ENCODE results near the gene OR10Z1.

OR10Z1 gene, protein sequence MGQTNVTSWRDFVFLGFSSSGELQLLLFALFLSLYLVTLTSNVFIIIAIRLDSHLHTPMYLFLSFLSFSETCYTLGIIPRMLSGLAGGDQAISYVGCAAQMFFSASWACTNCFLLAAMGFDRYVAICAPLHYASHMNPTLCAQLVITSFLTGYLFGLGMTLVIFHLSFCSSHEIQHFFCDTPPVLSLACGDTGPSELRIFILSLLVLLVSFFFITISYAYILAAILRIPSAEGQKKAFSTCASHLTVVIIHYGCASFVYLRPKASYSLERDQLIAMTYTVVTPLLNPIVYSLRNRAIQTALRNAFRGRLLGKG

DNA sequence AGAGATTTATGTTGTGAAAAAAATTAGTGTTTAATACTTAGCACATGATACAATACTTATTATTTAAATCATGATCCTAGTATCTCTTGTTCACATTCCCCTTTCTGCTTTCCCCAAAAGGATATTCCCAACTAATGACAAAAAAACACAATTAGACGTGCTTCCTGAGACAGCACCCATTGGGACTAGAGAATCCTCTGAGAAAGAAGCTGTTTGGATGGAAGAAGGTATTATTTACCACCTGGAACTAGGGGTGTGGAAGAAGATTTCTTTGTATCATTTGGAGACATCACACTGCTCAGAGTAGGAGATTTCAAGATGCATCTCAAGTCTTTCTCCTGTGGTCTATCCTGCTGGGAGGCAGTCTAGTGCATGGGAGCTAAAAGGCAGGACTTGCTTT is at the start of gene OR10Z1:
OR10Z1 (plus strand) TSS at position 301 of the 400 bp plus-strand sequence. CDS start 1,171 bp downstream, outside the sequence.
- no peak for DNase-seq

DNA sequence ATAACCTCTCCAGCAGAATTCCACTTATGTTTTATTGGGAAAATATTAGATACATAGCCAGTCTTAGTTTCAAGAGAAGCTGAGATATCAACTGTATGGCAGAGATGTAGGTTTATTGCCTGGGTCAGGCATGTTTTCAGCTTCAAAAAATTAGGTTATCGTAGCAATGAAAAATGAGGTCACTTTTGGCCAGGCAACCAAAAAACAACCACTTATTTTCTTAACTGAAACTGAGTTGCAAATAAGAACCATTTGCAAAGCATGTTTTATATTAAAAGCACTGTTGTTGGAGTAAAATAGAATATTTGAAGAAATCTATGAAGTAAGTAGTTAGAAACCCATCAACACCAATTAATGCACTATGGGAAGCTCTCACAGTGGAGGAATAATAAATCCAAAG is 45.4 kb upstream of the OR10Z1 start:
- DNase-seq = no peak

DNA sequence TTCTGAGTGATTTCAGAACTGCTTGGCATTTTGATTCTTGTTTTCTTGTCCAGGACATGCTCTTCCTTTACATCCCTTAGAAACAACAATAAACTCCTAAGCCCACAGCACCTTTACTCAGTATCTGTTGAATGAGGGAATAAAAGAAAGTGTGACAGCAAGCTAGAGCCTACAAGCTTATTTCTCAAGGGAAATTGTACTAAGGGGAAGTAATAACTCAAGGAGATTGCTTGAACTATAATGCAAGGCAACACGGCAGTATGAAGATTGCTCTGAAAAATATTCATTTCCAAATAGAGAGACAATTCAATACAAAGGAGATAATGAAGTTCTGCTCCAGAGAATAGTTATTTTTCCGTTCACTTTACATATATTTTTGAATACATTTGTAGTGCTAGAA is 41.2 kb upstream of the OR10Z1 start:
- DNase-seq = no peak

DNA sequence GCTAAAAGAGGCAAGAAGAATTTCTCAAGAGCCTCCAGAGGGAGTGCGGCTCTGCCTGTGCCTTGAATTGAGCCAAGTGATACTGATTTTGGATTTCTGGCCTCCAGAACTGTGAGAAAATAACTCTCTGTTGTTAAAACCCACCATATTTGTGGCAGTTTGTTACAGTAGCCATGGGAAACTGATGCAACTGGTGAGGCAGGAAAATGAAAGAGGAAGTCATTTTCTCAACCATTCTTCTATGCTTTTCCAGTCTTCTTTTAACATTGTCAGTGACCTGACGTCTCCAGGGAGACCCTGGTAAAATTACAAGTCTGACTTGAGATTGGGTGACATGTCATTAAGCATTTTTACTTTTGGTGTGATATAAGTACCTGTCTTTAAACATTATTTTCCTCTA is 40.5 kb upstream of the OR10Z1 start:
- DNase-seq = no peak

DNA sequence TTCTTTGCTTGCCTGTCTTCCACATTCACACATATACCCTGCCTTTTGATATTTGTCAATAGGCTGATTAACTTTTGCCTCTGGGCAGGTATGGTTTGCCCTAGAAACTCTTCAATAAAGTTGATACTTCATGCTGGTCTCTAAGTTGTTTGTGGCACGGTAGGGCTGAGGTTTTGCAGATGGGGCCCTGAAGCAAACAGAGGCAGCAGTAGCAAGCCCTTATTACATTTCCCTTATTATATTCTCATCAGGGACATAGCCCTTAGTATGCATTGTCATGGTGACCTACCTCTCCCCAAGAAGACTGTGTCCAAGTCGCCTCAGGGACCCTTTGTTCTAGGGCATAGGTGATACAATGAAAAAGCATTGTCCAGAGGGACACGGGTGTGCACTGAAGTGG is 34.6 kb upstream of the OR10Z1 start, which contains the start of gene OR6P1:
OR6P1 (minus strand) TSS at position 101 of the 400 bp plus-strand sequence. CDS start 6,976 bp downstream, outside the sequence.
- no peak for DNase-seq

DNA sequence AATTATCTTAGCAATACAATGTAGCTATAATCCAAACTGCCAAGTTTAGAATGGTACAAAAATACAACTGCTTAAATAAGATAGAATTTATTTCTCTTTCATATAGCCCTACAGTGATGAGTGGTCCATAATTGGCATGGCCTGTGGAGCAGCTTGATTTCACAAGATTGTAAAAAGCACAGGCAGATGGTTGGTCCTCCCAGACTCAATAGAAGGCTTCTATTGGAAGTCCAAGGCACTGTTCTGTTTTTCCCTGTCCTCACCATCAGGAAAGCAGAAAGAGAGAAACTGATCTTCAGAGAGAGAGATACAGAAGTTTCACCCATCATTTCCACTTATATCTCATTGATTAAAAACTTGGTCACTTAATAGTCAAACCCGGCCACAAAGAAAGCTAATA is 32.8 kb upstream of the OR10Z1 start:
- no peak for DNase-seq

DNA sequence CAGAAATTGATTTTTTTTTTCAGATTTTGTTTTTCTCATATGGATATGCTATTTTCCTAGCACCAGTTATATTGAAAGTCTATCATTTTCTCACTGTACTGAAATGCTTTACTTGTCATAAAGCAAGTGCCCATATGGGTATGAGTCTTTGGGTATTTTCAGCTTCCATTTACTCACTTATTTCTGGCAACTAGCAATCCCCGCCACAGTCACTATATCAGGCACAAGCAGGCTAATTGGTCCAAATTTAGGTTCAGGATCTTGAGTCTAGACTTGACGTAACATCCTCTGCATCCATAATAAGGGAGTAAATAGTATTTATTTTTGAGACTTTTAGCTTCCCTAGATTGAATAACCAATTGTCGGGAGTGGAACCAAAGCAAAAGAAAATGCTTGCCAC is 27.5 kb upstream of the OR10Z1 start:
- DNase-seq = no peak

DNA sequence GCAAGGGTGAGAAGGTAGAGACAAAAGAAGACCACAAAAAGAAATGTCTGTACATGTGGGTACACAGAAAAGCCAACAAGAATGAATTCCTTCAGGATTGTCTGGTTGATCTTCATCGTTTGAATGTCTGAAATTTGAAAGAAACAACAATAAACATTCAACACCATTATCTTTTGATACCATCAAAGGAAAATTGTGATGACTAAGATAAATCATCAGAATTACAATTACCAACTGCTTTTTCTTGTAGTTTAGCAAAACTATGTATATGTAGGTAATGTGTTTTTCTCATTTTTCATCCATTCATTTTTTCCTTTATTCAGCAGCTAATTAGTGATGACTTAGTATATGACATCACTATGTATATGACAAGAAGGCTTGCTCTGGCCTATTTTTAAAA is 25.3 kb upstream of the OR10Z1 start, which contains the start of gene OR10X1:
OR10X1 (minus strand) TSS at position 167 of the 400 bp plus-strand sequence; CDS start at position 167, 0 bp downstream.
- DNase-seq = no peak

DNA sequence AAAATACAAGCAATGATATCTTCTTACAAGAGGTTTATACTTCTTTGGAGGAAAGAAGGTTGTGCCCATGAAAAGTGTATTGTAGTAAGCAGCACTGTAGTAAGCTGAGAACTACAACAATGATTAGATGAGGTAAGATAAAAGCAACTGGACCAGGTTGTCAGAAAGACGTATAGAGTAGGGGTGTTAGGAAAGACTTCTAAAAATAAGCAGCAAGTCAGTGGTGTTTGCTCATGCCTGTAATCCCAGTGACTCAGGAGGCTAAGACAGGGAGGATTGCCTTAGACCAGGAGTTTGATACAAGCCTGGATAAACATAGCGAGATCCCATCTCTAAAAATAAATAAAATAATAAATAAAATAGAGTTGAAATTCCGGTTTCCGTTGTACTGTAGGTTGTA is 21.1 kb upstream of the OR10Z1 start:
- DNase-seq = no peak

DNA sequence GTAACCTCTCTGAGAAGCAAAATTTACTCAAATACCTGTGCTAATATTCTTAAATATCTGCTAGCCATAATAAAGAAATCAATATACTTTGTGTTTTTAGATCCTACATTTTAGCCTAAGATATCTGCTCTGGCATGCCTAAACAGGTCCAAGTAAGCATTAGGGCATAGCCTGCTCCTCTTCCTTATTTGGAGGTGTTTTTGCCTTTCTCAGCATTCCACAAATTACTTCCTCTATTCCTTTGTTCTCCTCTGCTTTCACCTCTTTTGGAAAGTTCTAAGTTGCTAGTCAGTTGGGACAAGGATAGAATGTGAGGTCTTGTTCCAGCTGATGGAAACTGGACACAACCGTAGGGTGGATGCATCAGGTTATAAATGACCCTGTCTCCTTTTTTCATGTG is 18.1 kb upstream of the OR10Z1 start:
- DNase-seq = no peak

DNA sequence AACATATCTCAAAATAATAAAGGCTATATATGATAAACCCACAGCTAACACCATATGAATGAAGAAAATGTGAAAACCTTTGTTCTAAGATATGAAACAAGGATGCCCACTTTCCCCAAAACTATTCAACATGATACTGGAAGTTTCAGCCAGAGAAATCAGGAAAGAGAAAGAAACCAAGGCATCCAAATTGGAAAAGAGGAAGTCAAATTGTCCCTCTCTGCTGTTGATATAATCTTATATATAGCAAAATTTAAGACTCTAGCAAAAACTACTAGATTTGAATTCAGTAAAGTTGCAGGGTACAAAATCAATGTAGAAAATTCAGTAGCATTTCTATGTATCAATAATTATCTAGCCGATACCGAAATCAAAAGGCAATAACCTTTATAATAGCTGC is 4.3 kb upstream of the OR10Z1 start:
- no peak for DNase-seq

DNA sequence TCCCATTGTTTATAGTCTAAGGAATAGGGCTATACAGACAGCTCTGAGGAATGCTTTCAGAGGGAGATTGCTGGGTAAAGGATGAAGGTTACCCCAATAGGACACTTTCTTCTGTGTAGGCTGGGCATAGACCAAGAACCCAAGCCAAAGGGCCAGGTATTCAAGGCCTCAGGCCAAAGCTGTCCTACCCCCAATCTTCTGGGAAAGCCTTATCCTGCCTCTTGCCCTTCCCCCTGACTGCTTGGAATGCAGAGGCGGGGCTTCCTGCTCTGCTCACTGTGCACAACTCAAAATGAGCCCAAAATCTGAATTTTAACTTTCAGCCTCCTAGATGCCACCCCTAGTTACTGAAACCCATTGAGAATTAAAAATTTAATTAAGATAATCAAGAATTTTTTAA is 2.2 kb downstream of the OR10Z1 start:
- no peak for DNase-seq

DNA sequence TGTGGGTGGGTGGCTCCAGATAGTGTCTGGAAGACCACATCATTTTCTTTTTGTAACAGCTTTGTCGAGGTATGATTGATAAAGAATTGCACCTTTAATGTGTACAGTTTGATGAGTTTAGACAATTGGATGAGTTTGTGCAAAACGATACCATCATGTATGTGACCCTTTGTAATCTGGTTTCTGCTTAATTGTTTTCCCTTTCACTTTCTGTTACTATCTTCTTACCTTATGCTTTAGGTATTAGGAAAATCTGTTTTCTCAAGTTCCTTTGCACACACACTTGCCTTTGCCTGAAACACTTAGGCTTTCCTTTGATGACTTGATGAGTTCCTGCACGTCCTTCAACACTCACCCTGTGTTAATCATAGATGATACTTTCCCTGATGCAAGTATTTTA is 6.8 kb downstream of the OR10Z1 start:
- DNase-seq = no peak

DNA sequence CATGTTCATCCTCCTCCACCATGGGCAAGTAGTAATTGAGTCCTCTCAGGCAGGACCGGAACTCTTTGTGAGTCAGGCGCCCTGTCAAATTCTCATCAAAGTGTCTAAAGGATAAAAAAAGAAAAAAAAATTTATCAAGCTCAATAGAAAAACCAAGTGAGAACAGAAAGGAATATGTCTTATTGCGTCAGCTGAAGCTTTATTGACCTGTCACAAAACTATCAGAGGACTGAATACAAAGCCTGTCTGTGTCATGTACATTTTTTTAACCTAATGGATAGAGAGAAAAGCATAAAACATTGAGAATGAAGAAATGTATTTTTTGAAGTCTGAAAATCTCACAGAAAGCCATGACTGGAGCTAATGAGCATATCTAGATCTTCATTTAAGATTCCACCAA is 8.7 kb downstream of the OR10Z1 start:
- DNase-seq = no peak

DNA sequence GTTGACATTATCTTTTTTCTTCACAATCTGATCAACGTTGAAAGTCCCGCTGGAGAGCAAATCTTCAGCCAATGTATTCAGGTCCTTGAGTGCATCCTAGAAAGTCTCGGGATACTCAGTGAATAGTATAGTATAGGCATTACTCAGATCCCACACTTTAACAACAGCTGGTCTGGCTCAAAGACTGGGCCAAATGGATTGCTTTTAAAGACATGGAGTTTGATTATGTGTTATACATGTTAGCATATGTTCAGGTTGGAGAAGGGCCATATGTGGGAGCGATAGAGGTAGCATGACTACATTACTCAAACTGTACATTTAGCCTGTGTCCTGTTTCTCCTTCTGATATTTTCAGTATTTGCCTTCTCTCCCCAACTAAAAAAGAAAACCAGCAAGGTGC is 33.1 kb downstream of the OR10Z1 start:
- DNase-seq = no peak

DNA sequence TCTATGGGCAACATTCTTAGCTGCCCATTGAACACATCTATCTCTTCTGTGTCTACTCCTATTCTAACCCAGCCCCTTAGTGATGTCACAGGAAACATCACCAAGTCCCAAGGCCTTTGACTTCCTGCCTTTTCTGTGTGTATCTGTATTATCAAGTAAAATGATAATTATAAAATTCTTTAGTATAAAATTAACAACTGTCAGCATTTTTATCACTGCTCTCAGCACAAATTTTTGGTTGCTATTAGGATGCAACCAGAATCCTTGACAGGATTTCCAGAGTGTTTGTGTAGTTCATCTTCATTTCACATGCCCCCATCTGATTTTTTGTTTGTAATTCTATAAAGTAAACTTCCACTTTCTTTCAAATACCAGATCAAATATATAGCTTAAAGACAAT is 33.8 kb downstream of the OR10Z1 start:
- no peak for DNase-seq

DNA sequence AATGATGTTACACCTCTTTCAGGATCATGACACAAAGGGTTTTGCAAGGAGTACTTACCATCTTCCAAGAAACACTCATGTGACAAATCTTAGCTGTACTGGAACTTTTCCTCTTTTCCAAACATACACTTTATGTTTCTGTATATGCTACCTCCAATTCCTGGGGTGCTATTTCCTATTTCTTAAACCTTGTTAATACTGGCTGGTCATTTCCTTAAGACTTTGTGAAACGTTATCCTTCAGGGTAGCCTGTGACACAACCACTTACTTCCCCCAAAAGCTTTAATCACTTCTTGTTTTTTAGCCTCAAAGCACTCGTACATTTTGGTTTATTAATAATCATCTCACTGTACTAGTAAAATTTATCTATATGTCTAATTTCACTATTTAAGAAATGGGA is 39.4 kb downstream of the OR10Z1 start:
- no peak for DNase-seq

DNA sequence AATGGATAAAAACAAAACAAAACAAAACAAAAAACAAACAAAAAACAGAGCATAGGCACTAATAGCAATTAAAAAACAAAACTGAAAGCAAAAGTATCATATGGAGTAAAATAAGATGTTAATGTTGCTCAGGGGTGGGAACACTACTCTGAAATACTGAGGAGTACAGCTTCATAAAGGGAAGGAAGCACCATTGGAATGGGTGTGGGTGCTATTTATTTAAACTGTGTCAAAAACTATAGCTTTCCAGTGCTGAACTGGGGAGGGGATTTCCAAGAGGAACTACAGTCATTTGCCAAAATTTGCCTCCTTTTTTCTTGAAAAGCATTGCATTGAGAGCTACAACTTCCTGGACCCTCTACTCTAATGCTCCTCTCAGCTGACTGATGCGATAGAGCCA is 41.4 kb downstream of the OR10Z1 start:
- no peak for DNase-seq

DNA sequence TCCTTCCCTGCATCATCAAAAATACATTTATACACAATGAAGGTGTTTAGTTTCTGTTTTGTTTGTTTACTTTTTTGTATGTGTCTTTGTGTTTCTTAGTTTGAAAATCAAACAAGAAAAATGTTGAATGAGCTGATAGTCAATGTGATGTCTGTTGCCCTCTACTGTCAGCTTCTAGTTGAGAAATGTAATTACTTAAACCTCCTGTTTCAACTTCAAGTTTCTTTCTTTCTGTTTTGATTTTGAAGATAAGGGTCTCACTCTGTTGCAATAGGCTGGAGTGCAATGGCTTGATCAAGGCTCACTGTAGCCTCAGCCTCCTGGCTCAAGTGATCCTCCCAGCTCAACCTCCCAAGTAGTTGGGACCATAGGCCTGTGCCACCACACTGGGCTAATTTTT is 44.0 kb downstream of the OR10Z1 start:
- no peak for DNase-seq

DNA sequence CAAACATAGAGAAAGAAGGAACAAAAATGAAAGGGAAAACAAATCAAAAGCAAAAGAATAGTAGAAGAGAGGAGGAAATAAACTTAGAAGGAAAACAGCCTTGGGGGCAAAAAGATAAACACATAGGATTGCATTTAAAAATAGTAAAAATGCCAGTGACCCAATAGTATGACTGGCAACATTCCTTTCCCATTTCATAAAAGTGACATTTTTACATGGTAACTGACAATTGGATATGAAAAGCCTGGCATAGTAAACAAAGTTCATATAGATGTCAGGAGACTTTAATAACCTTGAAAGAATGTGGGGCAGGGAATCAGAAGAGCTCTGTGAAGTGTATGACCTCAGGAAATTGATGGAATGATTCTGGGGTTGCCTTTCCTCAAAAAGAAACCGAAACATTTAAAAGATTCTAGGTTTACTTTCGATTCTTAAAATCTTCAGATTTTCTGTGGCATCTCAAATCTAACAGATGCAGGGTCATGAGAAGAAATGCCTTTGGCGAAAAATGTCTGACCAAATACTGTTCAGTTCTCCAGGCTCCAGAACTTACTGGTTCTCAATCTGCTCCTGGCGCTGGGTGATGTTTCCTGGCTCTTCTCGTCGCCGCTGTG is 47.8 kb downstream of the OR10Z1 start:
- no peak for DNase-seq

DNA sequence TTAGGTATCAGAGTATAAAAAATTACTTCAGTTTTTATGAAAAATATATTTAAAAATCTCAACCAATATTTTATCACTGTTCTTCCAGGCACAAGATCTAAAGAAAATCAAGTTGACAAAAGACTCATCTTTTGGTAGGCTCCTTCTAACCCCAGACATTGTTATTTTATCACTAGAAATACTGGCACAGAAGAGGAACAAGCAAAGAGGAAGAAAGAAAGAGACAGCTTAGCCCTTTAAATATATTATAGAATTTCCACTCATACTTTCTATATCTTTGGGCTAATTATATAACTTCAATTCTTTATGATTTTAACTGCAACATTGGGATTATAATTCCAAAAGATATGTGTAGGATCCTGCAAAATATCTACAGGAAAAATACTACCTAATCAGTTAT is 49.0 kb downstream of the OR10Z1 start:
- no peak for DNase-seq

DNA sequence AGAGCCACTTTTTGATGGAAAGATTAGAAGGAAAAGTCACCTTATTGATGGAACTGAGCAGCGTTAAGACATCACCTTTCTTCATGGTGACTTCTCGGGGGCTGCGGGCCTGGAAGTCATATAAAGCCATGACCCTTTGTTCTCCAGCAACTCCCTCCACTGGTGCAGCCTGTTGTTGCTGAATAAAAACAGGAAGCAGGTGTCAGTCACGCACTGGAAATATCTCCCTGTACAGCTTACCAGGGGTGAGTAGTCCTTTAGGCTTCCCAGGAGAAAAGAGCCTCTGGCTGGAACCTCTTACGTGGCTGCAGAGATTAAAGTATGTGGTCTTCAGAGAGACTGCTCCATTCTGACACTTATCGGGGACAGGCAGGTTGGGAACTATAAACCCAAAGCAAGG is 49.5 kb downstream of the OR10Z1 start:
- DNase-seq = no peak

Measured in CD4-positive, alpha-beta T cell treated with Interleukin-17A for 4 hours (primary cell).